ENCODE data around the gene IFI6.

The IFI6 gene

DNA sequence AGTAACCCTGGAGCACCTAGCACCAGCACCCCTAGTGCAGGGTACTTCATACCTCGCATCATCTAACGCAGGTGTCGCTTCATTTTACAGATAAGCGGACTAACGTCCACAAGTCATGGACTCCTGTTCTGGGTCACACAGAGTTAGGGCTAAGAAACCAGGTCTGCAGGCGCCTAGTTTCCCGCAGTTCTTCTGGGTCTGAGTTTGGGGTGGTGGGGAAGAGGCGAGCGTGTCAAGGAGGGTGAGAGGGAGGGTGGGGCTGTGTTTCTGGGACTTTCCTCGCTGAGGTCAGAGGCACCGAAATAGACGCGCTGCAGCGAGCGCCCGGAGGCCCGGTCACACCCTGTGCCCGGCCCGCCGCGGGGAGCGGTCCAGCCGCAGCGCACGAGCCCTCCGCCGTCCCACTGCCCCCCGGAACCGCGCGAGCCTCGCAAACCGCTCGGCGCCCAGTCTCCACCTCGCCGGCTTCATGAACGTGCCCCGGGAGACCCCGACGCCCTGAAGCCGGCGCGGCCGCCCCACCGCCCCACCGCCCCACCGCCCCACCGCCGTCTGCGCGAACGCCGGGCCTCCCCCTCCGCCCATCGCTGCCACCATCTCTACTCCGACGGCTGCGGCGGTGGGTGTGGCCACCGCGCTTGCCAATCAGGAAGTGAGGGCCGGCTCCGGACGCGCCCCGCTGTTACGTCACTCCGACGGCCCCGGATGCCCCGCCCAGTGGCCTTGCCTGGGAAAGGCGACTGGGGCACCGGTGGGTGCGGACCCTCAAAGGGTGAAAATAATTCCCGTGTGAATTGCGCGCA is 12.3 kb downstream of the IFI6 start:
- no peak for TF ChIP-seq CTCF (IDR thresholded peaks at IDR 0.05; ENCODE audit: low read depth, low read length)
- DNase-seq (ENCODE audit: low read depth, low spot score), result peak; percentile 78
- peak overlapping the region; percentile 29 for H3K4me3 ChIP-seq (ENCODE audit: low read depth, low read length)
- in situ Hi-C loops (cut with HindIII; ENCODE audit: low sequenced_read_pairs), result no loop called here

DNA sequence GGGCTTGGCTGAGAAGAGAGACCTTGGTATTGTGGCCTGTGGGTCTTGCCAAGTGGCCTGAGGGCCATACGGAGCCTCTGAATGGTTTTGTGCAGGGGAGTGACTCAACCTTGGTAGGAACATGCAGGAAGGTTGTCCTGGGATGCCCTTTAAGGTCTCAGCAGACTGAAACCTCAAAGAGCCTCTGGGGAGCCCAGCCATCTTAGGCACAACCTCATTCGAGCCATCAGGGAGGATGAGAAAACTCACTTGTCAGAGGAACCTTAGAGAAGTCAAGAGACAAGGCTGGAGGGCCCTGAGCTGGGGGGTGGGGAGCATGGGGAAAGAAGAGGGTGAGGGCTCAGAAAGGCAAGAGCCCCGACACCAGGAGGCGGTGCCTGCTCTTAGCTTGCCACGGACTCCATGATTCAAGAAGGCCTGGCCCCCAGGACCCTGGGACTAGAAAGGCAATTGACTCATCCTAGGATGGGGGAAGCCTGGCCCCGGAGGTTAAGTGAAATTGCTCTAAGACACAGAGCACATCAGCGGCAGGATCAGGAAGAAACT is 13.0 kb downstream of the IFI6 start:
- TF ChIP-seq CTCF (IDR thresholded peaks at IDR 0.05; ENCODE audit: low read depth, low read length), result no peak
- H3K4me3 ChIP-seq (ENCODE audit: low read depth, low read length), result no peak overlapping the region
- in situ Hi-C loops (cut with HindIII; ENCODE audit: low sequenced_read_pairs), result no loop called here

DNA sequence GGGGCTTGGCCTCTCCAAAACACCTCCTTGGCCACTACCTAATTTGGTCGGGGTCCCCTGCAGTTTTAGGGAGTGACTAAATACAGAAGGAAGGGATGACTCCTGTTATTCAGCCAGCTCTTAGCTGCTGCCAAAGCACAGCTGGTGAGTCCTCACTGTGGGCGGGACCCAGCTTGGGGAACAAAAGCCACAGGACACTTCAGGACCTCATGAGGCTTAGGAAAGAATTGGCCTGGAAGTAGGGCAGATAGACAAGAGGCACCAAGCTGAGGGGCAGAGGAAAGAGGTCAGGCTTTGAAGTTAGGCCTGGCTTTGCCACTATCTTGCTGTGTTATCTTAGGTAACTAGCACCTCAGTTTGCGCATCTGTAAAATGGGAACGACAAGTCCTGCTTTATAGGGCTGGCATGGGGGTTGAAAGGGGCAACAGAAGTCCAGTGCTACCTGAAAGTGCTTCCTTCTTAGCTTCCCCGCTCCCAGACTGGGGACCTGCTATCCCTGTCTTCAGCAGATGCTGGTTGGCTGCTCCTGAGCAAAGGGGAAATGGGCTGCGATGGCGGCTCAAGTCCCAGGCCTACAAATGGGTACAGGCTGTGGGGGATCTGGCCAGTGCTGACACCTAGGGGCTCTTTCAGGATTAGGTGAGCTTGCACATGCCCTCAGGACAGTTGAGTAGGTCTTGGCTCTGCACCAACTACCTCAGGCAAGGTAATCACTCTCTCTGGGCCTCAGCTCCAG is 15.7 kb downstream of the IFI6 start:
- in situ Hi-C loops (cut with HindIII; ENCODE audit: low sequenced_read_pairs), result no loop called here
- peak; percentile 83 for DNase-seq (ENCODE audit: low read depth, low spot score)
- no peak for TF ChIP-seq CTCF (IDR thresholded peaks at IDR 0.05; ENCODE audit: low read depth, low read length)
- H3K4me3 ChIP-seq (ENCODE audit: low read depth, low read length), result no peak overlapping the region

More for the DNA sequence above, 13.0 kb downstream of the IFI6 start:
- DNase-seq (ENCODE audit: low read depth, low spot score), result peak; percentile 58

DNA sequence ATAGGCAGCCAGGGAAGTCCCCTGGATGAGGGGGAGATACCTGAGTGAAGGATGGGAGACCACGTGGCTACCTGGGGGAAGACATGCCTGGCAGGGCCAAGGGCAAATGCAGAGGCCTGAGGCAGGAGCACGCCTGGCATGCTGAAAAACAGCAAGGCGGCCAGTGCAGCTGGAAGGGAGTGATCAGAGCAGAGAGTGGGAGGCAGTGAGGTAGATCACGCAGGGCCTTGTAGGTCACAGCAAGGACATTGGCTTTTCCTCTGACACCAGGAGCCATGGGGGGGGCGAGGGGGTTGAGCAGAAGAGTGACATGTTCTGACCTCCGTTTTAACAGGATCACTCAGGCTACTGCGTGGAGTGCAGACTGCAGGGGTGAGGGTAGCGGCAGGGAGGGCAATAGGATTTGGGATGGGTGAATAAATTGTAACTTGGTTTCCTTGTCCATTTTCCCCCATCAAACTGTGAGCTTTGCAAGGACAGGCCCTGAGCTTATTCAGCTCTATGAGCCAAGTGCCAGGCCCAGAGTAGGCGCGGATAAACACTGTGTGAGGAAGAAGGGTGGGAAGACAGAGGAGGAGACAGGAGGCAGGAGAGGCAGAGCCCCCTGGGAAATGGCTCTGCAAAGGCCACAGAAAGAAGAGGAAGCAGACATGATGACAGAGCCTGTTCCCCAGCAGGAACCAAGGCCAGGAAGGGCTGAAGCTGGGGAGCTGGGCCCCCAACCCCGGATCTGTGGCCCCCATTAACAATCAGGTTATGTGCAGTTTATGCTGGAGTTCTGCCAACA is 16.6 kb downstream of the IFI6 start:
- in situ Hi-C loops (cut with HindIII; ENCODE audit: low sequenced_read_pairs), result no loop called here
- H3K4me3 ChIP-seq (ENCODE audit: low read depth, low read length), result no peak overlapping the region
- no peak for DNase-seq (ENCODE audit: low read depth, low spot score)
- TF ChIP-seq CTCF (IDR thresholded peaks at IDR 0.05; ENCODE audit: low read depth, low read length), result no peak

- no peak overlapping the region for H3K4me3 ChIP-seq (ENCODE audit: low read depth, low read length)
- no peak for DNase-seq (ENCODE audit: low read depth, low spot score)
- in situ Hi-C loops (cut with HindIII; ENCODE audit: low sequenced_read_pairs), result no loop called here
- no peak for TF ChIP-seq CTCF (IDR thresholded peaks at IDR 0.05; ENCODE audit: low read depth, low read length)
These were observed 19.7 kb downstream of the IFI6 start for GRCh38 chr1:27652111-27652864.

All from astrocyte of the spinal cord (primary cell).